Osteocyte (in vitro differentiated cells): ENCODE results near the gene ELL. TPM values are rescaled to one million over a fixed set of nuclear protein-coding genes. Genes with fewer than 3 reads are reported as not detected.

Experiments used
- total RNA-seq: library from RNA; stranded (reverse); gene quantifications from 2 replicates; pipeline ENCODE4 v1.2.1, GENCODE V29; 2021

ELL gene
- total RNA-seq, 1 donor from 2014 or later, result 17.6 TPM

Other genes starting within 250 kb of the ELL start
- 6.9 and 10.4 TPM in 2 replicates for gene IQCN, start 247.6 kb downstream of the ELL start, total RNA-seq
- gene JUND, start 240.4 kb downstream of the ELL start, total RNA-seq, result 203 and 241 TPM in 2 replicates
- 92.1 and 98.1 TPM in 2 replicates for gene LSM4, start 199.0 kb downstream of the ELL start, total RNA-seq
- 36.1 and 38.5 TPM in 2 replicates for gene PGPEP1, start 181.5 kb downstream of the ELL start, total RNA-seq
- 41.9 and 47.9 TPM in 2 replicates for gene GDF15, start 135.9 kb downstream of the ELL start, total RNA-seq
- gene LRRC25, start 124.4 kb downstream of the ELL start, total RNA-seq, result 0.16 TPM in 1 of 2 replicates, not detected in the other
- gene SSBP4, start 102.7 kb downstream of the ELL start, total RNA-seq, result 82.9 and 102 TPM in 2 replicates
- gene ISYNA1, start 83.9 kb downstream of the ELL start, total RNA-seq, result 159 and 178 TPM in 2 replicates
- 242 and 253 TPM in 2 replicates for gene FKBP8, start 21.5 kb upstream of the ELL start, total RNA-seq
- 66.5 and 70.6 TPM in 2 replicates for gene KXD1, start 35.8 kb upstream of the ELL start, total RNA-seq
- gene UBA52, start 49.8 kb upstream of the ELL start, total RNA-seq, result 1,032 and 1,081 TPM in 2 replicates
- gene REX1BD, start 66.7 kb upstream of the ELL start, total RNA-seq, result 55.7 and 59.4 TPM in 2 replicates
- 17.0 and 18.7 TPM in 2 replicates for gene CRLF1, start 84.7 kb upstream of the ELL start, total RNA-seq
- 4.7 and 5.9 TPM in 2 replicates for gene TMEM59L, start 90.8 kb upstream of the ELL start, total RNA-seq
- 12.4 and 13.2 TPM in 2 replicates for gene KLHL26, start 115.0 kb upstream of the ELL start, total RNA-seq
- gene CRTC1, start 161.6 kb upstream of the ELL start, total RNA-seq, result 24.0 and 25.7 TPM in 2 replicates